ENCODE data around the gene TAOK1. TPM values are rescaled to one million over a fixed set of nuclear protein-coding genes. Genes with fewer than 3 reads are reported as not detected.

Gene TAOK1
- total RNA-seq, 4 donors from 2014 or later = 27.5 to 92.4 (median 43.6) TPM

- no peaks in the 10 kb centered on the region for H3K36me3 ChIP-seq
- no peak for TF ChIP-seq POLR2AphosphoS5 (IDR thresholded peaks at IDR 0.05)
- TF ChIP-seq POLR2A (IDR thresholded peaks at IDR 0.05) = no peak
- TF ChIP-seq EP300 (IDR thresholded peaks at IDR 0.05; ENCODE audit: low read depth) = no peak
- no peak for TF ChIP-seq CTCF (IDR thresholded peaks at IDR 0.05)
- no peaks in the 10 kb centered on the region for H3K27me3 ChIP-seq
- intact Hi-C loops (cut with DNase I; ENCODE audit: low total_unique reads) (no loop called here), in situ Hi-C loops (cut with MboI; ENCODE audit: low pct_ligation_motif_present in 1 of 4, low pct_unique_long_range_greater_than_20kb in 1 of 4, low sequenced_read_pairs in 3 of 4) (loop anchor here in 2 of 4 donors (10.0 to 25.0 kb wide), 2 partner anchors 175 to 178 kb away; no protein-coding TSS in a partner anchor)
- no peak for DNase-seq
- 51% methylated on average over 3 of the region's 3 CpGs; no CpG with 5 or more reads in 1 of the 2 donors for WGBS, 2 donors (ENCODE audit: low coverage in 1 of 2)
- no peaks in the 10 kb centered on the region for H3K9me3 ChIP-seq
- no peak overlapping the region for H3K4me3 ChIP-seq
- H3K27ac ChIP-seq = peak overlapping the region; percentile 12 to 45 (median 32)
- peaks cover 0 to 6% (median 0%) of the 10 kb centered on the region in 4 donors for H3K4me1 ChIP-seq
Measured at GRCh38 chr17:29359777-29360176, 30.4 kb upstream of the TAOK1 start.

- H3K4me3 ChIP-seq = no peak overlapping the region
- H3K27me3 ChIP-seq = no peaks in the 10 kb centered on the region
- no peaks in the 10 kb centered on the region for H3K36me3 ChIP-seq
- peaks cover 0 to 6% (median 2%) of the 10 kb centered on the region in 4 donors for H3K4me1 ChIP-seq
- intact Hi-C loops (cut with DNase I; ENCODE audit: low total_unique reads) = loop anchor here (2.0 kb wide), 1 partner anchor 51 kb away; no protein-coding TSS in a partner anchor
- H3K9me3 ChIP-seq = no peaks in the 10 kb centered on the region
- TF ChIP-seq EP300 (IDR thresholded peaks at IDR 0.05; ENCODE audit: low read depth) = no peak
- no peak for TF ChIP-seq POLR2A (IDR thresholded peaks at IDR 0.05)
- TF ChIP-seq POLR2AphosphoS5 (IDR thresholded peaks at IDR 0.05) = no peak
- no peak for TF ChIP-seq CTCF (IDR thresholded peaks at IDR 0.05)
- in situ Hi-C loops (cut with MboI; ENCODE audit: low pct_ligation_motif_present in 1 of 4, low pct_unique_long_range_greater_than_20kb in 1 of 4, low sequenced_read_pairs in 3 of 4) = loop anchor here in 2 of 4 donors (10.0 to 25.0 kb wide), 2 partner anchors 171 to 174 kb away; no protein-coding TSS in a partner anchor
- WGBS, 2 donors (ENCODE audit: low coverage in 1 of 2) = 80 to 81% methylated on average over 2 of the region's 2 CpGs
- no peak overlapping the region for H3K27ac ChIP-seq
- no peak for DNase-seq
Measured at GRCh38 chr17:29363716-29364115, 26.4 kb upstream of the TAOK1 start.

- TF ChIP-seq POLR2A (IDR thresholded peaks at IDR 0.05) = no peak
- TF ChIP-seq CTCF (IDR thresholded peaks at IDR 0.05) = no peak
- TF ChIP-seq EP300 (IDR thresholded peaks at IDR 0.05; ENCODE audit: low read depth) = no peak
- no peak for TF ChIP-seq POLR2AphosphoS5 (IDR thresholded peaks at IDR 0.05)
- in situ Hi-C loops (cut with MboI; ENCODE audit: low pct_ligation_motif_present in 1 of 4, low pct_unique_long_range_greater_than_20kb in 1 of 4, low sequenced_read_pairs in 3 of 4) = loop anchor here in 2 of 4 donors (10.0 to 25.0 kb wide), 2 partner anchors 170 to 173 kb away; no protein-coding TSS in a partner anchor
- no peak overlapping the region for H3K27ac ChIP-seq
Measured at GRCh38 chr17:29364691-29365090, 25.5 kb upstream of the TAOK1 start.

GRCh38 chr17:29368161-29368560, 22.0 kb upstream of the TAOK1 start:
- no peak overlapping the region for H3K4me3 ChIP-seq
- peaks cover 0 to 7% (median 2%) of the 10 kb centered on the region in 4 donors for H3K4me1 ChIP-seq
- no peak overlapping the region for H3K27ac ChIP-seq
- in situ Hi-C loops (cut with MboI; ENCODE audit: low pct_ligation_motif_present in 1 of 4, low pct_unique_long_range_greater_than_20kb in 1 of 4, low sequenced_read_pairs in 3 of 4) = loop anchor here in 2 of 4 donors (10.0 to 25.0 kb wide), 2 partner anchors 167 to 169 kb away; no protein-coding TSS in a partner anchor
- DNase-seq = no peak
- TF ChIP-seq POLR2AphosphoS5 (IDR thresholded peaks at IDR 0.05) (no peak), CTCF (IDR thresholded peaks at IDR 0.05) (no peak), POLR2A (IDR thresholded peaks at IDR 0.05) (no peak), EP300 (IDR thresholded peaks at IDR 0.05; ENCODE audit: low read depth) (no peak)
- H3K9me3 ChIP-seq = no peaks in the 10 kb centered on the region
- H3K36me3 ChIP-seq = no peaks in the 10 kb centered on the region
- no peaks in the 10 kb centered on the region for H3K27me3 ChIP-seq
- intact Hi-C loops (cut with DNase I; ENCODE audit: low total_unique reads) = no loop called here

More at GRCh38 chr17:29364691-29365090, 25.5 kb upstream of the TAOK1 start:
- peaks cover 0 to 7% (median 2%) of the 10 kb centered on the region in 4 donors for H3K4me1 ChIP-seq
- H3K36me3 ChIP-seq = no peaks in the 10 kb centered on the region
- 89 to 100% methylated on average over 2 to 4 of the region's 4 CpGs for WGBS, 2 donors (ENCODE audit: low coverage in 1 of 2)
- no peak for DNase-seq
- no peak overlapping the region for H3K4me3 ChIP-seq
- intact Hi-C loops (cut with DNase I; ENCODE audit: low total_unique reads) = loop anchor here (2.0 kb wide), 1 partner anchor 52 kb away; no protein-coding TSS in a partner anchor
- H3K27me3 ChIP-seq = no peaks in the 10 kb centered on the region
- no peaks in the 10 kb centered on the region for H3K9me3 ChIP-seq
